Measurements from ENCODE around the gene ROBO2.

The ROBO2 gene

GRCh38 chr3:77052733-77053670, 13.1 kb downstream of the ROBO2 start:
- no peak for DNase-seq

GRCh38 chr3:77053795-77054194, 13.9 kb downstream of the ROBO2 start:
- DNase-seq, result no peak

GRCh38 chr3:77055841-77056341, 16.0 kb downstream of the ROBO2 start:
- no peak for DNase-seq

DNA sequence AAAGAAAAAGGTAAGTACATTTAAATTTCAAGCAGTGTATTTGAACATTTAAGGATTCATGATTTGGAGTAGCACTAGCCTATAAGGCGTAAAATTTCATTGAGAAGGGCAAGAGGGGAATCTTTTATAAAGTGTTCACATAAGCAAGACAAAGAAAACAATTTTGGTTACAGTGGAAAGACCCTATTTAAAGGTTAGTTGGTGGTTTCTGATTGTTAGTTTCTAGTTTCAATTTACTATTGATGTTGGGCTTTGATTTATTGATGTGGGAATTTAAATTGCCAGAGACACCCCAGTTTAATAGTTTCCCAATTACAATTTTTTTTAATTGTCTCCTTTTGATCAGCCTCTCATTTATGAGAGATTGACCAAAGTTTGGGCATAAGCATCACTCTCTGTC, 19.5 kb downstream of the ROBO2 start:
- no peak for DNase-seq

DNA sequence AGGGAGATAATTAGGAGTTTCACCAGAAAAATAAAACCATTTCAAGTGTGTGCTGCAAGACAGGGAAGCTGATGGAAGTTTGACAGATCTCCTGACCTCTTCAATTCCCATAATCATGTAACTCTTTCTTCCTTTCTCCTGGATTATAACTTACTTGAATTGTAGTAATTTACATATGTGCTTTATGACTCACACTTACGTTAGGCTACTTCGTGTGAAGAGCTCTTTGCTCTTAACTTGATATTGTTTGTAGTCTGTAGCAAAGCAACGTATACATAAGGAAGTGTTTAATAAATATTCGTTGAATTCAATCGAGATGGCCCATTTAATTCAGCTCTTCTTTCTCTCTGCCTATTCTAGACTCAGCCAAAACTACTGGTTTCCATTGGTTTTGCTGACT, 23.5 kb downstream of the ROBO2 start:
- no peak for DNase-seq

GRCh38 chr3:77065750-77066149, 25.9 kb downstream of the ROBO2 start:
- no peak for DNase-seq

GRCh38 chr3:77066829-77067228, 26.9 kb downstream of the ROBO2 start:
- no peak for DNase-seq

GRCh38 chr3:77068808-77069207, 28.9 kb downstream of the ROBO2 start:
- DNase-seq, result no peak

- DNase-seq, result no peak
These were observed 31.5 kb downstream of the ROBO2 start for GRCh38 chr3:77071364-77071763.

DNA sequence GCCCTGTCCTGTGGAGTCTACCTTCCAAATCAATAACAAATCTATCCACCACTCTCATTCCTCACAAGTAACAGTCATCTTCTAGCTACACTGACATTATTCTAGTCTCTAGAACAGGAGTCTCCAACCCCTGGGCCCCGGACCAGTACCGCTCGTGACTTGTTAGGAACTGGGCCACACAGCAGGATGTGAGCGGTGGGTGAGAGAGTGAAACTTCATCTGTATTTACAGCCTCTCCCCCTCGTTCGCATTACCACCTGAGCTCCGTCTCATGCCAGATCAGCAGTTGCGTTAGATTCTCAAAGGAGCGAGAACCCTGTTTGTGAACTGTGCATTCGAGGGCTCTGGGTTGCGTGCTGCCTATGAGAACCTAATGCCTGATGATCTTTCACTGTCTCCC, 31.9 kb downstream of the ROBO2 start:
- no peak for DNase-seq

GRCh38 chr3:77072232-77072631, 32.3 kb downstream of the ROBO2 start:
- no peak for DNase-seq

DNA sequence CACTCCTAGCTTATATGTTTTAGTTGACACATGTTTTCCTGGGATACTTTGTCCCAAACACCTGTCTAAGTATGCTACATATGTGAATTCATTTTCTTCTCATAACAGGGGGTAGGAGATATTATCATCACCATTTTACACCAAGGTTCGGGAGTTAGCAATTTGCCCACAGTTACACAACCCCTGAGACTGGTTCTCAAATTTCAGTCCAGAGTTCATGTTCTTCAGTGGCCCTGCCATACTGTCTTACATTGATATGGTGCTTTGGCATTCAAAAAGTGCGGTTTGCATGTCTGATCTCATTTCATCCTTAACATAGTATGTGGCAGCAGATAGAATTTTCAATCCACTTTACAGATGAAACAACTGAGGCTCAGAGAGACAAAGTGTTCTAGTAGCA, 38.4 kb downstream of the ROBO2 start:
- no peak for DNase-seq

DNA sequence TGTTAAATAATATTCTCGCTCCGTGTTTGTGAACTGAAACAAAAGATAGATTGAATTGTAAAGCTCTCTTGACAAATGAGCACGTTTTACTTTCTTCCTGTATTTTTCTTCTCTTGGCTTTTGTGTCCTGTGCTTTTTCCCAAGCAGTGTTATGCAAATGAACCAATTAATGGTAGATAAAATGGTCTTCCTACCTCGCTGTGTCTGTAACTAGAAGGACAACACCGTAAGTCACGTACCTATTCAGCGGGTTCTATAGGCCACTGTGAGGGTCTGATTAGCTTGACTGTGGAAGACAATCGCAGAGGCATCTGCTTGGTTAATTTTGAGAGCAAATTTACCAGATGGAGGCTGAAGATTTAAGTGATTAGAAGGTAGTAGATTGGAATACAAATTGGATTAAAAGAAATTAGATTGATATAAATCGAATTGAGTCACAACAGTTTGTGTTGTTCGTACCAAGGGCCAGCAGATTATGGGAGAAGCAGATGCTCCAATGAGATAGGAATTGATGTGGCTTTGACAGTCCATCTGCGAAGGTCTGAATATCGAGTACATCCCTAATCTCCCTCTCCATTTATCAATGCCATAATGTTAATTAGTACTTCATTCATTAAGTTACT, 40.2 kb downstream of the ROBO2 start:
- no peak for DNase-seq

DNA sequence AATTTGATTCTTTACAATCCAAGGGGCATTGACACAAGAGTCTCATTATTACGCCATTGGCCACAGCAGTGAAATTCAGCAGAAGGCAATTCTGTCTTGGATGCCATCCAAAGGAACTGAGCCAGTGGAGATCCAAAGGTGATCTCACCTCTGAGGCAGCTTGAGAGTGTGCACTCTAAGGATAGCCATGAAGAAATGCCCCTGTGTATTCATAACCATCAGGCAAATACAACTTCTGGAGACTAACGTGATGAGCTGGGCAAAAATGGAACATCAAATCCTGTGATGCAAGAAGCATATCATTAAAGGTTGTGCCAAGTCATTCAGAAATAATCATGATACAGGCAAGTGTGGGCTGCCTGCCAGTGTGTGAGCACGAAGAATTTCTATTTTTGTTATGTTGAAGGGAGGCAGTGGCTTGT, 41.4 kb downstream of the ROBO2 start:
- no peak for DNase-seq

DNA sequence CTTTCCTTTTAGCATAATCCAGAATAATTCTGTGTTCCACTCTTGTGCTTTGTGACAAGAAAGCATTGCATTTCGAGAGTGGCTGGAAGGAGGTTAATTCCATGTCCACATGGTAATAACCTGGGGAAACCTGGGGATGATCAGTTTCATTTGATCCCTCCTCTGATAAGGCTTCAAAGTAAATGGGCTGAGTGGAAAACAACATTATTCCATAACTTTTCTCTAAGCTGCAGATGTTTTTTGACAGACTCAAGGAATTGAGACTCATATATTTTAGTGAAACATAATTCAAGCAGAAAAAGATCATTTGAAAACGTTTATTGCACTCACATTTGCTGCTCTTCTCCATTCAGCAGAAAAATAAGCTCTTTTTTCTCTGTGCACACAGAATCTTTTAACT, 44.6 kb downstream of the ROBO2 start:
- DNase-seq, result no peak

- no peak for DNase-seq
These were observed 46.5 kb downstream of the ROBO2 start for GRCh38 chr3:77086408-77086807.

- DNase-seq, result no peak
These were observed 51.9 kb downstream of the ROBO2 start for GRCh38 chr3:77091809-77092208.

GRCh38 chr3:77093101-77093500, 53.2 kb downstream of the ROBO2 start:
- DNase-seq, result no peak

GRCh38 chr3:77096145-77096544, 56.2 kb downstream of the ROBO2 start:
- DNase-seq, result no peak

DNA sequence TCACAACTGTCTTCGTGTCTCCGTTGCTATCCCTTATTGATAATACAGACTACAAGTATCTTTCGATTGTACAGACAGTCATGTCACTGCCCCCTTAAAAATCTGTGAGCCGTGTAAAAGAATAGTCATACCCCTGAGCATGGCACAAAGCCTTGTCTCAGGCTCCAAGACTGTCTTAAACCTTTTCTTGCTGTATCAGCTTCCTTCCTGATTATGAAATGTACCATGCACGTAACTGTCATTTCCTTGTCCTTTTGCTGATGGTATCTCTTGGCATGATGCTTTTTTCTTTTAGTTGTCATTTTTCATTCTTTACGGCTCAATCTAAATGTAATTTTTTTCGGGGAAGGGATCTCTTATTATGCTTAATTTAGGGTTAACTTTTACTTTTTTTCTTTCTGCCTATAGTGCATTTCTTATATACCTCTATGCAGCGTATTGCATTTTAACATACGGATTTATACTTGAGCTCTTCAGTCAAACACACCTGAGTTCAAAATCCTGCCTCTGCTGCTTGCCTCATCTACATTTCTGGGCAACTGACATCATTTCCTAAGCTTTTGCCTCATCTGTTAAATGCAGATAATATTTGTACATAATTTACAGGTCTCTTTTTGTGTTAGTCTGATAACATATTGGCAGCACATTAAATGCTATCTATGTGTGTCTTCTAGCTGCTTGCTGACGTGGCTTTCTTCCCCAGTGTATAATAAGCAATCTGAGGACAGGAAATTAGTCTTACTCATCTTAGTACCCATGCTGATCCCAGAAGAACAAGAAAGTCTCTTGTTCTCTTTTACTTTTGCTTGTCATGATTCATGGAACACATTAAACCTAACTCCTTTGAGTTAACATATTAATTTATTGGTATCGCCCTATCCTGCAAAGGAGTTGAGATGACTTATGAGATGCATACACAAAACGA, 57.3 kb downstream of the ROBO2 start:
- no peak for DNase-seq

DNA sequence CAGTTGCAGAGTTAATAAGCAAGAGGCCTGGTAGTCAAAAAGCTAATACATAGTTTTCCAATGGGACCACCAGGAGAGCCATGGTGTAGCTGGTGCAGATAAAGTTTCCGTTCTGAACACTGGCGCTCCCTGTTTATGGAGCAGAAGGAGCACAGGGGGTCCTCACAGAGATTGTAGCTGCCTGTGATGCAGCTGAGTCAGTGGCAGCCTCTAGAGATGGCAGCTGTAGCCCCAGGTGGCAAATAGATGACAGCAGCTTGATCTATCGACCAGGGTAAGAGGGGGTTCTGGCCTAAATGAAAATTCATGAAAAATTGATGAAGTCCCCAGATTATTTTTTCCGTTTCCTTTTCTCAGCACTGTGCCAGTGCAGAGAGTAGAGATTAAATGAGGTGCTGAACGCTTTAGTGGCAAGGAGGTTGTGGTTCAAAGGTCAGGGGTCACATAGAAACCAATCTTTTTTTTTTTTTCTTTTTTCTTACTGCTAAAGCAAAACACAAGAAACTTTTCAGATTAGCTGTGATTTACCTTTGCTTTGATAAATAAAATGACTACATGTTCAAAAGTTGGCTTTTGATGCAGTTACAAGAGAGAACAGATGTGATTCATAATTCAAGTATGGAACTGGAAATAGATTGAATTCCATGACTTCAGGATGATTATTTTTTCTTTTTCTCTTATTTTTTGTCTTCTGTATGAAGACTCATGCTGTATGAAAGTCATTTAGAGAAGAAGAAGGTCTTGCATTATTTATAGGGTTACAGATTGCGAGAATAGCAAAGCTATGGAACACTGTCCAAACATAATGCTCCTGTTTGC, 63.3 kb downstream of the ROBO2 start:
- DNase-seq, result no peak

DNA sequence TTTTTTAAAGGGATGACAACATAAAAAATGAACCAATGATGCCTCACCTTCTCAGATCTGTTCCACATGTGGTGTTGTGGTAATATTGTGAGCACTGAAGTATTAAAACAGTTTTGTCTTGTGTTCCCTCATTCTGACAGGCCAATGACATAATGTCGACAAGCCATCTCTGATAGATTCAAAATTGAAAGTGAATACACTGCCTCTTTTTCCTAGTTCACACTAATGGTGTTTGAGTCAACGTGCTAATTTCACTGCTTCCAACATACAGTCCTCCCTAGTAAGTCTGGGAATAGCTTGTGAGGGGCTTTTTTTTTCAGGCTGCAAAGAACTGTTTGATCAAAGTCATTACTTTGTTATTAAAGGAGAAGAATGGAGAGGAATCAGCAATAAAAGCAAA, 82.8 kb downstream of the ROBO2 start:
- DNase-seq, result no peak

Data from activated T-cell treated with anti-CD3 and anti-CD28 coated beads for 4 hours (primary cell).